HCT116 (cell line): ENCODE results near the gene SEC22C. TPM values are rescaled to one million over a fixed set of nuclear protein-coding genes. Genes with fewer than 3 reads are reported as not detected.

Source experiments
- ATAC-seq: fragments of 200-7000 bp; cut with Tn5 transposase; 2 replicates; pipeline ENCODE4 v1.9.1; 2020; ENCODE audit warnings: mild to moderate bottlenecking, moderate library complexity
- BruUV-seq: library from RNA; stranded (reverse); fragments of 400-500 nt; replicated peaks from 2 replicates; lab custom pipeline; 2021; lab: Mats Ljungman, UMichigan
- CTCF ChIA-PET: fragments of 300-600 bp; sonication (Branson Sonifier 250); formaldehyde crosslinking; loops from one replicate; lab custom pipeline; 2021; ENCODE audit warnings: antibody characterized with exemption; lab: Charles Lee
- POLR2A ChIA-PET: fragments of 300-600, 350-600 bp; sonication (Branson Sonifier 250); formaldehyde crosslinking; loops from one replicate; lab custom pipeline; 2021; ENCODE audit warnings: antibody characterized with exemption; lab: Charles Lee
- RAD21 ChIA-PET, 2 experiments: fragments of 300-600 bp; sonication (Branson Sonifier 250); formaldehyde crosslinking; loops; one replicate each; lab custom pipeline; 2023; ENCODE audit warnings: low total read pairs in 2 of 2; ENCODE audit not compliant: uncharacterized antibody in 2 of 2, unreplicated experiment in 2 of 2, low non-redundant PET in 1 of 2; lab: Charles Lee
- DNase-seq: peaks from one replicate; pipeline ENCODE4 v3.0.0-alpha.2; 2010; ENCODE audit warnings: low read depth, low spot score
- H2AFZ ChIP-seq: fragments of 200-600 bp; shearing (Covaris generic), sonication (generic); 2 replicates; pipeline ENCODE4 v1.6.1; 2017; ENCODE audit warnings: low read depth, mixed run types, mixed read lengths, antibody characterized with exemption, low read length; ENCODE audit not compliant: poor library complexity, severe bottlenecking
- H3K27ac ChIP-seq: 2 replicates; pipeline ENCODE4 v1.5.1; 2012; ENCODE audit warnings: low read depth, low read length
- H3K27me3 ChIP-seq: fragments of 200-600 bp; sonication (generic); 2 replicates; pipeline ENCODE4 v1.6.1; 2016; ENCODE audit warnings: mixed run types, low read length, mixed read lengths; ENCODE audit not compliant: insufficient read depth
- H3K36me3 ChIP-seq, 2 experiments: fragments of 200-500 bp in 1 of 2; fragments of 200-600 bp in 1 of 2; sonication (Bioruptor generic) in 1 of 2; sonication (generic) in 1 of 2; 2 replicates each; pipeline versions ENCODE4 v1.5.1 to v1.6.1; 2014 to 2016; ENCODE audit warnings: low read length in 2 of 2, inconsistent platforms in 1 of 2, mixed read lengths in 1 of 2, mixed run types in 1 of 2; ENCODE audit not compliant: insufficient read depth in 2 of 2, control insufficient read depth in 1 of 2
- H3K4me1 ChIP-seq, 2 experiments: fragments of 200-600 bp in 1 of 2; sonication (generic) in 1 of 2; 2 replicates each; pipeline versions ENCODE4 v1.5.1 to v1.6.1; 2012 to 2017; ENCODE audit warnings: low read length in 2 of 2, inconsistent platforms in 1 of 2, mild to moderate bottlenecking in 1 of 2, mixed read lengths in 1 of 2, mixed run types in 1 of 2, moderate library complexity in 1 of 2; ENCODE audit not compliant: insufficient read depth in 2 of 2, control insufficient read depth in 1 of 2
- H3K4me2 ChIP-seq: fragments of 200-600 bp; sonication (generic); 2 replicates; pipeline ENCODE4 v1.6.1; 2017; ENCODE audit warnings: mixed run types, low read length, mixed read lengths
- H3K4me3 ChIP-seq, 2 experiments: fragments of 200-600 bp in 1 of 2; sonication (generic) in 1 of 2; replicated peaks in 1 of 2; 2 replicates each; pipeline ENCODE4 v1.5.1; 2011 to 2016; ENCODE audit warnings: low read length in 2 of 2, control low read depth in 1 of 2, low read depth in 1 of 2, mild to moderate bottlenecking in 1 of 2, mixed read lengths in 1 of 2, mixed run types in 1 of 2
- H3K79me2 ChIP-seq: fragments of 200-600 bp; sonication (generic); 2 replicates; pipeline ENCODE4 v1.6.1; 2017; ENCODE audit warnings: mild to moderate bottlenecking, mixed run types, low read length, moderate library complexity, mixed read lengths; ENCODE audit not compliant: insufficient read depth
- H3K9ac ChIP-seq: fragments of 200-600 bp; sonication (generic); 2 replicates; pipeline ENCODE4 v1.6.1; 2016; ENCODE audit warnings: low read length, mixed read lengths
- H3K9me2 ChIP-seq: fragments of 200-600 bp; sonication (generic), shearing (Covaris generic); 2 replicates; pipeline ENCODE4 v1.6.1; 2017; ENCODE audit warnings: mixed run types, mild to moderate bottlenecking, moderate library complexity; ENCODE audit not compliant: insufficient read depth
- H3K9me3 ChIP-seq, 2 experiments: fragments of 200-500 bp in 1 of 2; fragments of 200-600 bp in 1 of 2; sonication (Bioruptor generic) in 1 of 2; sonication (generic) in 1 of 2; 2 replicates each; pipeline ENCODE4 v1.6.1; 2014 to 2017; ENCODE audit warnings: low read length in 2 of 2, mixed read lengths in 2 of 2, inconsistent platforms in 1 of 2, low read depth in 1 of 2, mild to moderate bottlenecking in 1 of 2, mixed run types in 1 of 2, moderate library complexity in 1 of 2; ENCODE audit not compliant: control insufficient read depth in 1 of 2, insufficient read depth in 1 of 2
- H4K20me1 ChIP-seq: fragments of 200-600 bp; sonication (generic), shearing (Covaris generic); 2 replicates; pipeline ENCODE4 v1.6.1; 2017; ENCODE audit warnings: mixed run types, mild to moderate bottlenecking, moderate library complexity; ENCODE audit not compliant: insufficient read depth
- ATF3 ChIP-seq: IDR thresholded peaks from 2 replicates; pipeline ENCODE4 v1.6.1; 2012
- CBX3 ChIP-seq: IDR thresholded peaks from 2 replicates; pipeline ENCODE4 v1.6.1; 2012; ENCODE audit warnings: low read depth
- CTCF ChIP-seq, 3 experiments: fragments of 200-600 bp in 1 of 3; sonication (generic) in 1 of 3; IDR thresholded peaks in 2 of 3; conservative IDR thresholded peaks in 1 of 3; 2 replicates each; pipeline ENCODE4 v1.5.1; 2012 to 2017; ENCODE audit warnings: low read depth in 2 of 3, low read length in 2 of 3, antibody characterized with exemption in 1 of 3, borderline replicate concordance in 1 of 3, control low read depth in 1 of 3, mild to moderate bottlenecking in 1 of 3, mixed read lengths in 1 of 3, mixed run types in 1 of 3, moderate library complexity in 1 of 3; ENCODE audit not compliant: insufficient read depth in 1 of 3
- JUND ChIP-seq: IDR thresholded peaks from 2 replicates; pipeline ENCODE4 v1.6.1; 2012
- MAX ChIP-seq: IDR thresholded peaks from 2 replicates; pipeline ENCODE4 v1.6.1; 2012
- POLR2A ChIP-seq: IDR thresholded peaks from 2 replicates; pipeline ENCODE4 v1.7.0; 2011; ENCODE audit warnings: borderline replicate concordance; ENCODE audit not compliant: insufficient read depth, insufficient read length; ENCODE audit errors: extremely low read depth
- REST ChIP-seq: IDR thresholded peaks from 2 replicates; pipeline ENCODE4 v1.6.1; 2012; ENCODE audit warnings: low read depth
- SIN3A ChIP-seq: IDR thresholded peaks from 2 replicates; pipeline ENCODE4 v1.6.1; 2012; ENCODE audit warnings: low read depth
- TCF7L2 ChIP-seq: IDR thresholded peaks from 2 replicates; pipeline ENCODE4 v1.7.0; 2011; ENCODE audit warnings: borderline replicate concordance, inconsistent platforms; ENCODE audit not compliant: insufficient read depth, insufficient read length; ENCODE audit errors: extremely low read depth
- ZBTB33 ChIP-seq: IDR thresholded peaks from 2 replicates; pipeline ENCODE4 v1.6.1; 2011; ENCODE audit warnings: mild to moderate bottlenecking, low read length, moderate library complexity; ENCODE audit not compliant: insufficient replicate concordance; ENCODE audit errors: extremely low read depth
- ZNF274 ChIP-seq: fragments of 200-500 bp; sonication (Bioruptor generic); IDR thresholded peaks from 2 replicates; pipeline ENCODE4 v1.6.1; 2014; ENCODE audit warnings: mild to moderate bottlenecking, low read depth, low read length, inconsistent platforms
- intact Hi-C: fragments of 100-400 bp; cut with micrococcal nuclease; formaldehyde crosslinking; loops from 2 replicates; pipeline ENCODE4 v1.10.0; 2022
- total RNA-seq: library from RNA; stranded (reverse); gene quantifications from one replicate; pipeline ENCODE4 v1.2.1, GENCODE V29; 2021; ENCODE audit not compliant: unreplicated experiment

Gene SEC22C
- total RNA-seq, 1 experiment from 2014 or later = 43.4 TPM

GRCh38 chr3:42503957-42504333 is 77.8 kb downstream of the SEC22C start (continued):
- TF ChIP-seq ATF3 (no peak), POLR2A (no peak), JUND (no peak), CBX3 (no peak), ZBTB33 (no peak), ZNF274 (no peak), MAX (no peak)

- Histone ChIP-seq H3K9ac (peak overlapping the region; percentile 69), H3K27ac (no peak overlapping the region; the same call in 1 of the 2 replicates), H3K4me3 (peak overlapping the region; percentile 52 to 63), H3K4me1 (peaks cover 15 to 59% of the 10 kb centered on the region in 2 experiments), H3K9me3 (no peaks in the 10 kb centered on the region), H3K4me2 (peak overlapping the region; percentile 89), H3K9me2 (no peaks in the 10 kb centered on the region), H4K20me1 (no peaks in the 10 kb centered on the region), H2AFZ (no peak overlapping the region), H3K79me2 (no peaks in the 10 kb centered on the region), H3K27me3 (no peaks in the 10 kb centered on the region), H3K36me3 (no peaks in the 10 kb centered on the region)
- CTCF ChIA-PET = no interaction called here
- RAD21 ChIA-PET = no interaction called here
- POLR2A ChIA-PET = no interaction called here
- DNase-seq (no peak), ATAC-seq (no peak)
- intact Hi-C loops = no loop called here
- TSS peak; percentile 55 for BruUV-seq
- TF ChIP-seq MAX = no peak
- no peak for TF ChIP-seq SIN3A
- TF ChIP-seq TCF7L2 = no peak
- no peak for TF ChIP-seq ATF3
- TF ChIP-seq ZBTB33 = no peak
- no peak for TF ChIP-seq REST
- no peak for TF ChIP-seq CTCF (IDR thresholded peaks at IDR 0.05 in 2 of 3, conservative IDR thresholded peaks at IDR 0.05 in 1 of 3; ENCODE audit: borderline replicate concordance in 1 of 3, insufficient read depth in 1 of 3, low read depth in 2 of 3, low read length in 2 of 3)
Measured at GRCh38 chr3:42503251-42503924, 78.4 kb downstream of the SEC22C start.
